Right cardiac atrium (tissue), 5 donors: ENCODE data around the gene SUFU. TPM values are rescaled to one million over a fixed set of nuclear protein-coding genes. Genes with fewer than 3 reads are reported as not detected.

Experiments used
- ATAC-seq, 2 donors: fragments of 200-7000 bp; cut with Tn5 transposase; one replicate each; pipeline versions ENCODE4 v1.8.0 to v1.9.1; 2020; ENCODE audit warnings: moderate library complexity in 2 of 2, mild to moderate bottlenecking in 1 of 2
- DNase-seq, 3 donors: peaks; one replicate each; pipeline ENCODE4 v3.0.0-alpha.2; 2020
- H3K27ac ChIP-seq: one replicate; pipeline ENCODE4 v1.5.1; 2013; ENCODE audit warnings: mild to moderate bottlenecking, low read length, control low read depth, moderate library complexity
- H3K27me3 ChIP-seq: one replicate; pipeline ENCODE4 v1.6.1; 2013; ENCODE audit not compliant: control insufficient read depth, insufficient read depth
- H3K4me1 ChIP-seq: one replicate; pipeline ENCODE4 v1.6.1; 2013; ENCODE audit warnings: low read length; ENCODE audit not compliant: control insufficient read depth, insufficient read depth
- H3K4me3 ChIP-seq: one replicate; pipeline ENCODE4 v1.5.1; 2013; ENCODE audit warnings: low read length, control low read depth
- H3K9me3 ChIP-seq: one replicate; pipeline ENCODE4 v1.6.1; 2013; ENCODE audit warnings: low read length; ENCODE audit not compliant: control insufficient read depth
- WGBS: extraction: QIAGEN DNeasy Blood & Tissue Kit; methylation state at CpG from one replicate; pipeline ENCODE4 v1.1.7; 2013; 5-methylcytosine and 5-hydroxymethylcytosine counted together
- intact Hi-C, 4 donors: fragments of 100-400 bp; cut with DNase I; formaldehyde crosslinking; loops; one replicate each; pipeline versions ENCODE4 v1.11.0 to v1.14.0; 2022 to 2023
- polyA plus RNA-seq: library from polyadenylated mRNA; stranded (reverse); fragments of 200-250 nt; gene quantifications from one replicate; pipeline ENCODE4 v1.2.3, GENCODE V29; 2013
- total RNA-seq, 4 donors: library from RNA; stranded (reverse); fragmentation: NEBNext Ultra II Directional; extraction: Animal tissue kit (Norgen Biotek cat#: 25700); gene quantifications; one replicate each; pipeline ENCODE4 v1.2.1, GENCODE V29; 2021
- donor health status: healthy with polysubstance abuse.
- donor health status: DM: no; HTN: yes; CAD: no.
- donor health status: DM: no; HTN: no; CAD: no.
- donor health status: DM: no; HTN: yes; CAD: no; lungs with severe emphysema.
- donor health status: DM: yes; HTN: yes; CAD: no.

Gene SUFU
- total and polyA plus RNA-seq, 5 donors, result 6.7 to 11.8 (median 11.4) TPM

- WGBS, result 97% methylated on average over 2 of the region's 2 CpGs
- DNase-seq (no peak), ATAC-seq (no peak)
- H3K27ac ChIP-seq, result no peak overlapping the region
- H3K9me3 ChIP-seq, result no peaks in the 10 kb centered on the region
- H3K4me1 ChIP-seq, result no peaks in the 10 kb centered on the region
- no peaks in the 10 kb centered on the region for H3K27me3 ChIP-seq
- intact Hi-C loops, result no loop called here
- no peak overlapping the region for H3K4me3 ChIP-seq
These were observed 34.2 kb downstream of the SUFU start for GRCh38 chr10:102537948-102538347.

DNA sequence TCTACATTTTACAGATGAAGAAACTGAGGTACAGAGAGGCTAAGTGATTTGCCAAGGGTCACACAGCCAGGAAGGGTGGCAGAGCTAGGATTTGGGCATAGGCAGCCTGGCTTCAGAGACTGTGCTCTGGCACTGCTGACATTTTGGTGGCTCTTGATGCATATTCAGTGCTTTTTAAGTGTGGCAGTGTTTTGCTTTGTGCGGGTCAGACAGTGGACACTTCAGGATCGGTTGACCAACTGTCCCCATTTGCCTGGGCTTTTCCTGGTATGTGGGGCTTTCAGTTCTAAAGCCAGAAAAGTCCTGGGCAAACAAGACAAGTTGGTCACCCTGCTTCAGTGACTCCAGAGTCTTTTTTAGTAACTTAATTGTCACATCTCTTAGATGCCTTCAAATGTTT lies 35.0 kb downstream of the SUFU start:
- Histone ChIP-seq H3K27ac (no peak overlapping the region), H3K4me1 (no peaks in the 10 kb centered on the region), H3K9me3 (no peaks in the 10 kb centered on the region), H3K4me3 (no peak overlapping the region), H3K27me3 (no peaks in the 10 kb centered on the region)
- 76% methylated on average over 2 of the region's 2 CpGs for WGBS
- DNase-seq (no peak), ATAC-seq (no peak)
- intact Hi-C loops, result no loop called here

GRCh38 chr10:102540023-102540422 lies 36.3 kb downstream of the SUFU start:
- Histone ChIP-seq H3K9me3 (no peaks in the 10 kb centered on the region), H3K4me3 (no peak overlapping the region), H3K27me3 (no peaks in the 10 kb centered on the region), H3K27ac (no peak overlapping the region), H3K4me1 (no peaks in the 10 kb centered on the region)
- 74% methylated on average over 1 of the region's 1 CpG for WGBS
- ATAC-seq, result peak; percentile 29 to 51
- intact Hi-C loops, result no loop called here
- DNase-seq, result no peak

DNA sequence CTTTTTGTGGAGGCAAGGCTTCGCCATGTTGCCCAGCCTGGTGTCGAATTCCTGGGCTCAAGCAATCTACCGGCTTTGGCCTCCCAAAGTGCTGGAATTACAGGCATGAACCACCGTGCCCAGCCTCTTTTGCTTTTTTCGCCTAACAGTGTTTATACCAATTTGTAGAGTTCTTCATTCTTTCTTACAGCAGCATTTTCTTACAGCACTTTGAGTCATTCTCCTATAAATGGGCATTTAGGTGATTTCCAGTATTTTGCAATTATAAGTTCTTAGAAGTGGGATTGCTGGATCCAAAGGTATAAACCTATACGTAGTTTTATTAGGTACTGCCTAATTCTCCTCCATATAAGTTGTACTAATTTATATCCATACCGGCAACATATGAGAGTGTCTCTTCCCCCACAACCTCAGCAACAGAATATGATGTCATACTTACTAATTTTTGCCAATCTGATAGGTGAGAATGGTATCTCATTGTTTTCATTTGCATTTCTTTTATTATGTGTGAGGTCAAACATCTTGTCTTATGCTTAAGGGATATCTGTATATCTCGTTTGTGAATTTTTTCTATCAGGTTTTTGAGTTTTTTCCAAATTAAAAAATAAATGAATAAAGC lies 39.1 kb downstream of the SUFU start:
- H3K27ac ChIP-seq, result no peak overlapping the region
- DNase-seq, result no peak
- no peaks in the 10 kb centered on the region for H3K27me3 ChIP-seq
- no peak overlapping the region for H3K4me3 ChIP-seq
- ATAC-seq, result no peak
- intact Hi-C loops, result no loop called here
- peaks cover 5% of the 10 kb centered on the region for H3K4me1 ChIP-seq
- H3K9me3 ChIP-seq, result no peaks in the 10 kb centered on the region
- WGBS, result 75% methylated on average over 8 of the region's 8 CpGs

- ATAC-seq, result no peak
- Histone ChIP-seq H3K4me3 (no peak overlapping the region), H3K9me3 (no peaks in the 10 kb centered on the region), H3K27me3 (no peaks in the 10 kb centered on the region), H3K4me1 (peaks cover 5% of the 10 kb centered on the region), H3K27ac (no peak overlapping the region)
- intact Hi-C loops, result no loop called here
- no peak for DNase-seq
- 94% methylated on average over 7 of the region's 7 CpGs for WGBS
These were observed 41.6 kb downstream of the SUFU start for GRCh38 chr10:102545265-102545871.

- DNase-seq, result no peak
- intact Hi-C loops, result no loop called here
- no peak overlapping the region for H3K4me3 ChIP-seq
These were observed 42.2 kb downstream of the SUFU start for GRCh38 chr10:102545997-102546396.

GRCh38 chr10:102546606-102547320 lies 43.0 kb downstream of the SUFU start:
- Histone ChIP-seq H3K27me3 (no peaks in the 10 kb centered on the region), H3K4me1 (peaks cover 5% of the 10 kb centered on the region), H3K27ac (no peak overlapping the region), H3K9me3 (no peaks in the 10 kb centered on the region), H3K4me3 (no peak overlapping the region)
- intact Hi-C loops, result no loop called here
- DNase-seq (no peak), ATAC-seq (peak in 1 of 2 donors; percentile 29)
- WGBS, result 75% methylated on average over 12 of the region's 12 CpGs

More at GRCh38 chr10:102545997-102546396, 42.2 kb downstream of the SUFU start:
- H3K27me3 ChIP-seq, result no peaks in the 10 kb centered on the region
- no peaks in the 10 kb centered on the region for H3K9me3 ChIP-seq
- 22% methylated on average over 2 of the region's 2 CpGs for WGBS
- no peak overlapping the region for H3K27ac ChIP-seq
- H3K4me1 ChIP-seq, result peaks cover 5% of the 10 kb centered on the region
- ATAC-seq, result no peak

GRCh38 chr10:102549549-102549948 lies 45.8 kb downstream of the SUFU start:
- no peaks in the 10 kb centered on the region for H3K9me3 ChIP-seq

GRCh38 chr10:102550636-102551210 lies 47.0 kb downstream of the SUFU start:
- over 99% methylated on average over 9 of the region's 9 CpGs for WGBS
- intact Hi-C loops, result no loop called here
- no peak for ATAC-seq

More at GRCh38 chr10:102549549-102549948, 45.8 kb downstream of the SUFU start:
- no peak overlapping the region for H3K4me3 ChIP-seq
- H3K4me1 ChIP-seq, result peaks cover 5% of the 10 kb centered on the region
- ATAC-seq (no peak), DNase-seq (no peak)
- intact Hi-C loops, result no loop called here
- H3K27me3 ChIP-seq, result no peaks in the 10 kb centered on the region
- WGBS, result 90% methylated on average over 1 of the region's 1 CpG
- no peak overlapping the region for H3K27ac ChIP-seq

GRCh38 chr10:102552533-102552932 lies 48.8 kb downstream of the SUFU start:
- H3K4me3 ChIP-seq, result no peak overlapping the region
- WGBS, result 91% methylated on average over 2 of the region's 2 CpGs
- no peaks in the 10 kb centered on the region for H3K27me3 ChIP-seq
- DNase-seq (no peak), ATAC-seq (no peak)
- H3K9me3 ChIP-seq, result no peaks in the 10 kb centered on the region
- H3K27ac ChIP-seq, result no peak overlapping the region
- intact Hi-C loops, result no loop called here
- no peaks in the 10 kb centered on the region for H3K4me1 ChIP-seq

More at GRCh38 chr10:102550636-102551210, 47.0 kb downstream of the SUFU start:
- DNase-seq, result no peak
- Histone ChIP-seq H3K4me3 (no peak overlapping the region), H3K9me3 (no peaks in the 10 kb centered on the region), H3K4me1 (peaks cover 5% of the 10 kb centered on the region), H3K27me3 (no peaks in the 10 kb centered on the region), H3K27ac (no peak overlapping the region)

GRCh38 chr10:102553771-102554170 lies 50.0 kb downstream of the SUFU start:
- H3K4me1 ChIP-seq, result no peaks in the 10 kb centered on the region
- H3K4me3 ChIP-seq, result no peak overlapping the region
- ATAC-seq, result no peak
- H3K9me3 ChIP-seq, result no peaks in the 10 kb centered on the region
- H3K27me3 ChIP-seq, result no peaks in the 10 kb centered on the region
- WGBS, result 97% methylated on average over 7 of the region's 7 CpGs
- intact Hi-C loops, result no loop called here
- no peak overlapping the region for H3K27ac ChIP-seq
- DNase-seq, result no peak
